Midbrain (tissue), 1 donor: ENCODE results near the gene NPAS1.
"Not testable (repeated sequence)": the region's sequence is repeated elsewhere in the genome, so short reads cannot be mapped to it uniquely, and the experiment has no call there.

Experiments used
- DNase-seq: peaks from one replicate; lab custom pipeline; 2025; lab: John Stamatoyannopoulos, UW

NPAS1 gene

GRCh38 chr19:46992699-46993535, 26.7 kb upstream of the NPAS1 start:
- no peak for DNase-seq

GRCh38 chr19:46993622-46994021, 26.0 kb upstream of the NPAS1 start:
- no peak for DNase-seq

GRCh38 chr19:46994141-46994686, 25.4 kb upstream of the NPAS1 start:
- DNase-seq, result no peak

- no peak for DNase-seq
Observed at GRCh38 chr19:46995492-46995891, 24.1 kb upstream of the NPAS1 start.

GRCh38 chr19:46998445-46999125, 21.1 kb upstream of the NPAS1 start:
- DNase-seq, result no peak

GRCh38 chr19:46999377-46999776, 20.3 kb upstream of the NPAS1 start:
- no peak for DNase-seq

GRCh38 chr19:46999878-47000277, 19.8 kb upstream of the NPAS1 start:
- DNase-seq, result no peak

GRCh38 chr19:47000373-47000772, 19.3 kb upstream of the NPAS1 start:
- DNase-seq, result no peak

GRCh38 chr19:47001584-47001983, 18.1 kb upstream of the NPAS1 start:
- no peak for DNase-seq

- DNase-seq, result no peak
Observed at GRCh38 chr19:47002106-47002766, 17.4 kb upstream of the NPAS1 start.

- no peak for DNase-seq
Observed at GRCh38 chr19:47002853-47003610, 16.6 kb upstream of the NPAS1 start.

- no peak for DNase-seq
Observed at GRCh38 chr19:47003611-47004465, 15.8 kb upstream of the NPAS1 start.

GRCh38 chr19:47005164-47005641, 14.4 kb upstream of the NPAS1 start:
- DNase-seq, result no peak

GRCh38 chr19:47005873-47006272, 13.8 kb upstream of the NPAS1 start:
- DNase-seq, result no peak

GRCh38 chr19:47006496-47006895, 13.1 kb upstream of the NPAS1 start:
- no peak for DNase-seq

GRCh38 chr19:47010549-47010948, 9.1 kb upstream of the NPAS1 start:
- not testable (repeated sequence) for DNase-seq

- DNase-seq, result no peak
Observed at GRCh38 chr19:47012617-47013016, 7.0 kb upstream of the NPAS1 start.

GRCh38 chr19:47013041-47013517, 6.6 kb upstream of the NPAS1 start:
- DNase-seq, result peak; percentile 76

GRCh38 chr19:47018923-47019322, 714 bp upstream of the NPAS1 start:
- DNase-seq, result no peak

GRCh38 chr19:47020132-47020805, 632 bp downstream of the NPAS1 start:
- DNase-seq, result no peak
